ENCODE data around the gene GNG10.

DNA sequence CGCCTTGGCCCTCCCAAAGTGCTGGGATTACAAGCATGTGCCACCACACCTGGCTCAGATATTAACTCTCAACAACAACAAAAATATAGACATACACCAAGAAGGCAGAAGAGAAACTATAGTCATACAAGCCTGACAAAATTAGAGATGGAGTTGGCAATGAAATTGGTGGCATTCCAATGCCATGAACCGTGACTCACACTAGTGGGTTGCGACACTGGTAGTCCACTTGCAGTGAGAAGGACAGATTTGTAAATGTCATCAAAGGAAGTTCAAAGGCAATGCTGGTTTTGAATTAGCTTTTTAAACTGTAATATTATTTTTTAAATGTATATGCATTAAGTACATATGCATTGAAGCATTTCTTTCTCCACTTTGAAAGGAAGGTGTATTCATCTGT, 38.8 kb upstream of the GNG10 start:
- TF ChIP-seq, protein P1, sequence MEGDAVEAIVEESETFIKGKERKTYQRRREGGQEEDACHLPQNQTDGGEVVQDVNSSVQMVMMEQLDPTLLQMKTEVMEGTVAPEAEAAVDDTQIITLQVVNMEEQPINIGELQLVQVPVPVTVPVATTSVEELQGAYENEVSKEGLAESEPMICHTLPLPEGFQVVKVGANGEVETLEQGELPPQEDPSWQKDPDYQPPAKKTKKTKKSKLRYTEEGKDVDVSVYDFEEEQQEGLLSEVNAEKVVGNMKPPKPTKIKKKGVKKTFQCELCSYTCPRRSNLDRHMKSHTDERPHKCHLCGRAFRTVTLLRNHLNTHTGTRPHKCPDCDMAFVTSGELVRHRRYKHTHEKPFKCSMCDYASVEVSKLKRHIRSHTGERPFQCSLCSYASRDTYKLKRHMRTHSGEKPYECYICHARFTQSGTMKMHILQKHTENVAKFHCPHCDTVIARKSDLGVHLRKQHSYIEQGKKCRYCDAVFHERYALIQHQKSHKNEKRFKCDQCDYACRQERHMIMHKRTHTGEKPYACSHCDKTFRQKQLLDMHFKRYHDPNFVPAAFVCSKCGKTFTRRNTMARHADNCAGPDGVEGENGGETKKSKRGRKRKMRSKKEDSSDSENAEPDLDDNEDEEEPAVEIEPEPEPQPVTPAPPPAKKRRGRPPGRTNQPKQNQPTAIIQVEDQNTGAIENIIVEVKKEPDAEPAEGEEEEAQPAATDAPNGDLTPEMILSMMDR (IDR thresholded peaks at IDR 0.05): no peak
- no peak for TF ChIP-seq POLR2A (IDR thresholded peaks at IDR 0.05)

Measured in right lobe of liver (tissue), 4 donors.